GM13976 (cell line): Measurements from ENCODE around the gene INAFM2.

Experiments
- DNase-seq: peaks from one replicate; pipeline ENCODE4 v3.0.0; 2012; ENCODE audit warnings: low spot score
- CTCF ChIP-seq: IDR thresholded peaks from 2 replicates; pipeline ENCODE4 v1.5.1; 2012; ENCODE audit warnings: borderline replicate concordance, mild to moderate bottlenecking; ENCODE audit not compliant: insufficient read depth; ENCODE audit errors: extremely low read depth, missing control alignments, control extremely low read depth
- in situ Hi-C: fragments of 300-500 bp; cut with MboI; formaldehyde crosslinking; loops from one replicate; pipeline ENCODE4 v1.12.0; 2022; ENCODE audit warnings: low sequenced_read_pairs, mixed read lengths, inconsistent platforms; ENCODE audit not compliant: unreplicated experiment

Gene INAFM2

GRCh38 chr15:40369474-40369869 lies 46.0 kb downstream of the INAFM2 start:
- DNase-seq: no peak
- in situ Hi-C loops: no loop called here
- TF ChIP-seq CTCF: no peak

GRCh38 chr15:40369971-40370370 lies 46.5 kb downstream of the INAFM2 start:
- DNase-seq: no peak
- in situ Hi-C loops: no loop called here
- no peak for TF ChIP-seq CTCF

- no peak for DNase-seq
- TF ChIP-seq CTCF: no peak
- in situ Hi-C loops: no loop called here
Measured at GRCh38 chr15:40372981-40373380, 49.5 kb downstream of the INAFM2 start.
